GM23338 (cell line): ENCODE measurements around the gene AP1AR. TPM values are rescaled to one million over a fixed set of nuclear protein-coding genes. Genes with fewer than 3 reads are reported as not detected.

Experiments used
- ATAC-seq: fragments of 200-7000 bp; cut with Tn5 transposase; 3 replicates; pipeline ENCODE4 v1.9.1; 2020
- DNase-seq: peaks from one replicate; pipeline ENCODE4 v3.0.0-alpha.2; 2015; ENCODE audit warnings: low spot score
- H2AFZ ChIP-seq: fragments of 200-600 bp; sonication (generic); 2 replicates; pipeline ENCODE4 v1.8.0; 2016; ENCODE audit warnings: antibody characterized with exemption, mild to moderate bottlenecking, moderate library complexity
- H3F3A ChIP-seq: fragments of 200-600 bp; sonication (generic); replicated peaks from 2 replicates; pipeline ENCODE4 v1.8.0; 2017; ENCODE audit warnings: antibody characterized with exemption, mixed run types, low read depth
- H3K27ac ChIP-seq: fragments of 200-600 bp; sonication (generic); 2 replicates; pipeline ENCODE4 v1.6.1; 2016; ENCODE audit warnings: low read depth
- H3K27me3 ChIP-seq: fragments of 200-600 bp; sonication (generic); 2 replicates; pipeline ENCODE4 v1.8.0; 2016; ENCODE audit warnings: mild to moderate bottlenecking, mixed run types, moderate library complexity; ENCODE audit not compliant: insufficient read depth
- H3K36me3 ChIP-seq: fragments of 200-600 bp; sonication (generic); 2 replicates; pipeline ENCODE4 v1.8.0; 2016; ENCODE audit warnings: mild to moderate bottlenecking; ENCODE audit not compliant: insufficient read depth
- H3K4me1 ChIP-seq: fragments of 200-600 bp; sonication (generic); 2 replicates; pipeline ENCODE4 v1.8.0; 2016; ENCODE audit warnings: mild to moderate bottlenecking, moderate library complexity; ENCODE audit not compliant: insufficient read depth
- H3K4me2 ChIP-seq: fragments of 200-600 bp; sonication (generic); 2 replicates; pipeline ENCODE4 v1.7.1; 2017; ENCODE audit warnings: mixed run types
- H3K4me3 ChIP-seq: fragments of 200-600 bp; sonication (generic); 2 replicates; pipeline ENCODE4 v1.6.1; 2016; ENCODE audit warnings: mixed run types
- H3K79me2 ChIP-seq: fragments of 200-600 bp; sonication (generic); replicated peaks from 2 replicates; pipeline ENCODE4 v1.8.0; 2017; ENCODE audit warnings: mild to moderate bottlenecking; ENCODE audit not compliant: insufficient read depth
- H3K9me2 ChIP-seq: fragments of 200-600 bp; sonication (generic); 2 replicates; pipeline ENCODE4 v1.8.0; 2017; ENCODE audit not compliant: insufficient read depth
- H4K20me1 ChIP-seq: fragments of 200-600 bp; sonication (generic); replicated peaks from 2 replicates; pipeline ENCODE4 v1.8.0; 2017; ENCODE audit warnings: mild to moderate bottlenecking; ENCODE audit not compliant: insufficient read depth
- H3K27ac Mint-ChIP-seq: 2 replicates; pipeline ENCODE4 v1.8.0; 2020; ENCODE audit warnings: inconsistent platforms, mild to moderate bottlenecking, moderate library complexity, mixed read lengths
- H3K27me3 Mint-ChIP-seq: 3 replicates; pipeline ENCODE4 v1.8.0; 2022; ENCODE audit warnings: low read depth, mild to moderate bottlenecking, moderate library complexity, mixed read lengths, inconsistent platforms; ENCODE audit not compliant: insufficient read depth, poor library complexity
- H3K36me3 Mint-ChIP-seq: 3 replicates; pipeline ENCODE4 v1.8.0; 2021; ENCODE audit warnings: low read depth, mild to moderate bottlenecking, inconsistent platforms, moderate library complexity, mixed read lengths
- H3K4me1 Mint-ChIP-seq: 3 replicates; pipeline ENCODE4 v1.8.0; 2020; ENCODE audit warnings: mild to moderate bottlenecking, inconsistent platforms, mixed read lengths
- H3K4me3 Mint-ChIP-seq: 3 replicates; pipeline ENCODE4 v1.8.0; 2021; ENCODE audit warnings: moderate library complexity, mild to moderate bottlenecking, inconsistent platforms, mixed read lengths
- H3K9me3 Mint-ChIP-seq: 3 replicates; pipeline ENCODE4 v1.8.0; 2020; ENCODE audit warnings: moderate library complexity, mild to moderate bottlenecking, inconsistent platforms, mixed read lengths
- CREB1 ChIP-seq: fragments of 250-450 bp; sonication (Bioruptor Pico); IDR thresholded peaks from 2 replicates; pipeline ENCODE4 v1.5.0; 2020; ENCODE audit warnings: low read depth, mild to moderate bottlenecking, moderate library complexity
- EZH2 ChIP-seq: fragments of 200-600 bp; sonication (generic); IDR thresholded peaks from one replicate; pipeline ENCODE4 v1.8.0; 2017; ENCODE audit warnings: antibody characterized with exemption, mild to moderate bottlenecking, low read depth; ENCODE audit not compliant: unreplicated experiment
- EZH2phosphoT487 ChIP-seq: fragments of 200-600 bp; sonication (generic); IDR thresholded peaks from one replicate; pipeline ENCODE4 v1.8.1; 2018; ENCODE audit warnings: antibody characterized with exemption; ENCODE audit not compliant: unreplicated experiment
- JUNB ChIP-seq: IDR thresholded peaks from one replicate; pipeline ENCODE4 v1.6.1; 2016; ENCODE audit warnings: antibody characterized with exemption; ENCODE audit not compliant: unreplicated experiment
- NANOG ChIP-seq: IDR thresholded peaks from 2 replicates; pipeline ENCODE4 v1.6.1; 2016; ENCODE audit warnings: antibody characterized with exemption, borderline replicate concordance
- STAT1 ChIP-seq: IDR thresholded peaks from one replicate; pipeline ENCODE4 v1.6.1; 2016; ENCODE audit warnings: antibody characterized with exemption; ENCODE audit not compliant: unreplicated experiment
- ZNF114 ChIP-seq: fragments of 250-450 bp; sonication (Bioruptor Pico); IDR thresholded peaks from 2 replicates; pipeline ENCODE4 v1.5.0; 2020; ENCODE audit warnings: mild to moderate bottlenecking, moderate library complexity
- ZNF331 ChIP-seq: fragments of 250-450 bp; sonication (Bioruptor Pico); IDR thresholded peaks from 2 replicates; pipeline ENCODE4 v1.5.0; 2020; ENCODE audit warnings: low read depth, mild to moderate bottlenecking, moderate library complexity
- polyA plus RNA-seq: library from polyadenylated mRNA; unstranded; fragments of >200 nt; fragmentation: Nextera tagmentation; extraction: Ambion mirVana; gene quantifications from 2 replicates; pipeline ENCODE4 v1.2.1, GENCODE V29; 2016
- total RNA-seq: library from RNA; depleted of rRNA; stranded (reverse); fragments of >200 nt; shearing (Covaris generic); gene quantifications from 2 replicates; pipeline ENCODE4 v1.2.3, GENCODE V29; 2014
- TF ChIP-seq, protein P1 (sequence below): fragments of 250-450 bp; sonication (Bioruptor Pico); IDR thresholded peaks from 2 replicates; pipeline ENCODE4 v1.5.0; 2020; ENCODE audit warnings: mild to moderate bottlenecking, moderate library complexity
- TF ChIP-seq, protein P2 (sequence below): IDR thresholded peaks from one replicate; pipeline ENCODE4 v1.6.1; 2018; ENCODE audit warnings: antibody characterized with exemption; ENCODE audit not compliant: unreplicated experiment

AP1AR gene
- total and polyA plus RNA-seq, 2 experiments from 2014 or later = 17.5 to 28.0 TPM

DNA sequence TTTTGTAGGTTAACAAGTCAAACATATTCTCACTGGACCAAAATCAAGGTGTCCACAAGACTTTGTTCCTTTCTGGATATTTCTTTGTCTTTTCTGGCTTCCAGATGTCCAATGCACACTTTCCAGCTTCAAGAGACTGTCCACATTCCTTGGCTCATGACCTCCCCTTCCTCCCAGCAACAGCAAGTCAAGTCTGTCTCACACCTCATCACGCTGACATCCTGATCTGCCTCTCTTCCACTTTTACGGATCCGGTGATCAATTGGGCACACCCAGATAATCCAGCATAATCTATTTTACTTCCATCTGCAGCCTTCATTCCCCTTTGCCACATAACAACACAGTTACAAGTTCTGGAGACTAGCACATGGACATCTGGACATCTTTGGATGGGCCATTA, 44.5 kb downstream of the AP1AR start:
- no peaks in the 10 kb centered on the region for H3K27me3 ChIP-seq
- ATAC-seq (no peak), DNase-seq (no peak)
- peaks cover 9% of the 10 kb centered on the region for H3K4me1 ChIP-seq
- no peak overlapping the region for H2AFZ ChIP-seq
- TF ChIP-seq, protein P1, sequence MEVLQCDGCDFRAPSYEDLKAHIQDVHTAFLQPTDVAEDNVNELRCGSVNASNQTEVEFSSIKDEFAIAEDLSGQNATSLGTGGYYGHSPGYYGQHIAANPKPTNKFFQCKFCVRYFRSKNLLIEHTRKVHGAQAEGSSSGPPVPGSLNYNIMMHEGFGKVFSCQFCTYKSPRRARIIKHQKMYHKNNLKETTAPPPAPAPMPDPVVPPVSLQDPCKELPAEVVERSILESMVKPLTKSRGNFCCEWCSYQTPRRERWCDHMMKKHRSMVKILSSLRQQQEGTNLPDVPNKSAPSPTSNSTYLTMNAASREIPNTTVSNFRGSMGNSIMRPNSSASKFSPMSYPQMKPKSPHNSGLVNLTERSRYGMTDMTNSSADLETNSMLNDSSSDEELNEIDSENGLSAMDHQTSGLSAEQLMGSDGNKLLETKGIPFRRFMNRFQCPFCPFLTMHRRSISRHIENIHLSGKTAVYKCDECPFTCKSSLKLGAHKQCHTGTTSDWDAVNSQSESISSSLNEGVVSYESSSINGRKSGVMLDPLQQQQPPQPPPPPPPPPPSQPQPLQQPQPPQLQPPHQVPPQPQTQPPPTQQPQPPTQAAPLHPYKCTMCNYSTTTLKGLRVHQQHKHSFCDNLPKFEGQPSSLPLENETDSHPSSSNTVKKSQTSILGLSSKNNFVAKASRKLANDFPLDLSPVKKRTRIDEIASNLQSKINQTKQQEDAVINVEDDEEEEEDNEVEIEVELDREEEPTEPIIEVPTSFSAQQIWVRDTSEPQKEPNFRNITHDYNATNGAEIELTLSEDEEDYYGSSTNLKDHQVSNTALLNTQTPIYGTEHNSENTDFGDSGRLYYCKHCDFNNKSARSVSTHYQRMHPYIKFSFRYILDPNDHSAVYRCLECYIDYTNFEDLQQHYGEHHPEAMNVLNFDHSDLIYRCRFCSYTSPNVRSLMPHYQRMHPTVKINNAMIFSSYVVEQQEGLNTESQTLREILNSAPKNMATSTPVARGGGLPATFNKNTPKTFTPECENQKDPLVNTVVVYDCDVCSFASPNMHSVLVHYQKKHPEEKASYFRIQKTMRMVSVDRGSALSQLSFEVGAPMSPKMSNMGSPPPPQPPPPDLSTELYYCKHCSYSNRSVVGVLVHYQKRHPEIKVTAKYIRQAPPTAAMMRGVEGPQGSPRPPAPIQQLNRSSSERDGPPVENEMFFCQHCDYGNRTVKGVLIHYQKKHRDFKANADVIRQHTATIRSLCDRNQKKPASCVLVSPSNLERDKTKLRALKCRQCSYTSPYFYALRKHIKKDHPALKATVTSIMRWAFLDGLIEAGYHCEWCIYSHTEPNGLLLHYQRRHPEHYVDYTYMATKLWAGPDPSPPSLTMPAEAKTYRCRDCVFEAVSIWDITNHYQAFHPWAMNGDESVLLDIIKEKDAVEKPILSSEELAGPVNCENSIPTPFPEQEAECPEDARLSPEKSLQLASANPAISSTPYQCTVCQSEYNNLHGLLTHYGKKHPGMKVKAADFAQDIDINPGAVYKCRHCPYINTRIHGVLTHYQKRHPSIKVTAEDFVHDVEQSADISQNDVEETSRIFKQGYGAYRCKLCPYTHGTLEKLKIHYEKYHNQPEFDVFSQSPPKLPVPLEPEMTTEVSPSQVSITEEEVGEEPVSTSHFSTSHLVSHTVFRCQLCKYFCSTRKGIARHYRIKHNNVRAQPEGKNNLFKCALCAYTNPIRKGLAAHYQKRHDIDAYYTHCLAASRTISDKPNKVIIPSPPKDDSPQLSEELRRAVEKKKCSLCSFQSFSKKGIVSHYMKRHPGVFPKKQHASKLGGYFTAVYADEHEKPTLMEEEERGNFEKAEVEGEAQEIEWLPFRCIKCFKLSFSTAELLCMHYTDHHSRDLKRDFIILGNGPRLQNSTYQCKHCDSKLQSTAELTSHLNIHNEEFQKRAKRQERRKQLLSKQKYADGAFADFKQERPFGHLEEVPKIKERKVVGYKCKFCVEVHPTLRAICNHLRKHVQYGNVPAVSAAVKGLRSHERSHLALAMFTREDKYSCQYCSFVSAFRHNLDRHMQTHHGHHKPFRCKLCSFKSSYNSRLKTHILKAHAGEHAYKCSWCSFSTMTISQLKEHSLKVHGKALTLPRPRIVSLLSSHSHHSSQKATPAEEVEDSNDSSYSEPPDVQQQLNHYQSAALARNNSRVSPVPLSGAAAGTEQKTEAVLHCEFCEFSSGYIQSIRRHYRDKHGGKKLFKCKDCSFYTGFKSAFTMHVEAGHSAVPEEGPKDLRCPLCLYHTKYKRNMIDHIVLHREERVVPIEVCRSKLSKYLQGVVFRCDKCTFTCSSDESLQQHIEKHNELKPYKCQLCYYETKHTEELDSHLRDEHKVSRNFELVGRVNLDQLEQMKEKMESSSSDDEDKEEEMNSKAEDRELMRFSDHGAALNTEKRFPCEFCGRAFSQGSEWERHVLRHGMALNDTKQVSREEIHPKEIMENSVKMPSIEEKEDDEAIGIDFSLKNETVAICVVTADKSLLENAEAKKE = no peak
- TF ChIP-seq STAT1 (no peak), JUNB (no peak)
- no peak overlapping the region for H3K4me3 Mint-ChIP-seq
- H4K20me1 ChIP-seq = no peaks in the 10 kb centered on the region
- H3K27me3 Mint-ChIP-seq = no peaks in the 10 kb centered on the region
- no peaks in the 10 kb centered on the region for H3K9me2 ChIP-seq
- peaks cover 10% of the 10 kb centered on the region; the same call in 2 of the 3 replicates for H3K9me3 Mint-ChIP-seq
- H3K36me3 Mint-ChIP-seq = peaks cover 15% of the 10 kb centered on the region
- H3K27ac ChIP-seq = no peak overlapping the region
- peaks cover 9% of the 10 kb centered on the region for H3K4me1 Mint-ChIP-seq
- H3K36me3 ChIP-seq = no peaks in the 10 kb centered on the region
- H3K4me3 ChIP-seq = no peak overlapping the region
- H3K79me2 ChIP-seq = no peaks in the 10 kb centered on the region
- H3K27ac Mint-ChIP-seq = no peak overlapping the region
- H3K4me2 ChIP-seq = no peak overlapping the region
- no peaks in the 10 kb centered on the region for H3F3A ChIP-seq

GRCh38 chr4:112277220-112277619, 45.6 kb downstream of the AP1AR start:
- Histone ChIP-seq H3K79me2 (no peaks in the 10 kb centered on the region), H3F3A (no peaks in the 10 kb centered on the region), H3K27me3 (no peaks in the 10 kb centered on the region), H3K4me3 (no peak overlapping the region), H2AFZ (no peak overlapping the region), H3K27ac (no peak overlapping the region), H3K4me1 (no peaks in the 10 kb centered on the region), H3K9me2 (no peaks in the 10 kb centered on the region), H3K36me3 (no peaks in the 10 kb centered on the region), H4K20me1 (no peaks in the 10 kb centered on the region), H3K4me2 (no peak overlapping the region)
- DNase-seq (no peak), ATAC-seq (no peak)
- Mint-ChIP-seq H3K4me1 (no peaks in the 10 kb centered on the region), H3K27me3 (peaks cover 2% of the 10 kb centered on the region), H3K9me3 (peaks cover 13% of the 10 kb centered on the region), H3K36me3 (peaks cover 8% of the 10 kb centered on the region; the same call in 2 of the 3 replicates), H3K4me3 (no peak overlapping the region), H3K27ac (no peak overlapping the region)
- TF ChIP-seq CREB1 (no peak), STAT1 (no peak), JUNB (no peak), EZH2 (no peak), EZH2phosphoT487 (no peak), NANOG (no peak), ZNF114 (no peak), ZNF331 (no peak)
- TF ChIP-seq, protein P2, sequence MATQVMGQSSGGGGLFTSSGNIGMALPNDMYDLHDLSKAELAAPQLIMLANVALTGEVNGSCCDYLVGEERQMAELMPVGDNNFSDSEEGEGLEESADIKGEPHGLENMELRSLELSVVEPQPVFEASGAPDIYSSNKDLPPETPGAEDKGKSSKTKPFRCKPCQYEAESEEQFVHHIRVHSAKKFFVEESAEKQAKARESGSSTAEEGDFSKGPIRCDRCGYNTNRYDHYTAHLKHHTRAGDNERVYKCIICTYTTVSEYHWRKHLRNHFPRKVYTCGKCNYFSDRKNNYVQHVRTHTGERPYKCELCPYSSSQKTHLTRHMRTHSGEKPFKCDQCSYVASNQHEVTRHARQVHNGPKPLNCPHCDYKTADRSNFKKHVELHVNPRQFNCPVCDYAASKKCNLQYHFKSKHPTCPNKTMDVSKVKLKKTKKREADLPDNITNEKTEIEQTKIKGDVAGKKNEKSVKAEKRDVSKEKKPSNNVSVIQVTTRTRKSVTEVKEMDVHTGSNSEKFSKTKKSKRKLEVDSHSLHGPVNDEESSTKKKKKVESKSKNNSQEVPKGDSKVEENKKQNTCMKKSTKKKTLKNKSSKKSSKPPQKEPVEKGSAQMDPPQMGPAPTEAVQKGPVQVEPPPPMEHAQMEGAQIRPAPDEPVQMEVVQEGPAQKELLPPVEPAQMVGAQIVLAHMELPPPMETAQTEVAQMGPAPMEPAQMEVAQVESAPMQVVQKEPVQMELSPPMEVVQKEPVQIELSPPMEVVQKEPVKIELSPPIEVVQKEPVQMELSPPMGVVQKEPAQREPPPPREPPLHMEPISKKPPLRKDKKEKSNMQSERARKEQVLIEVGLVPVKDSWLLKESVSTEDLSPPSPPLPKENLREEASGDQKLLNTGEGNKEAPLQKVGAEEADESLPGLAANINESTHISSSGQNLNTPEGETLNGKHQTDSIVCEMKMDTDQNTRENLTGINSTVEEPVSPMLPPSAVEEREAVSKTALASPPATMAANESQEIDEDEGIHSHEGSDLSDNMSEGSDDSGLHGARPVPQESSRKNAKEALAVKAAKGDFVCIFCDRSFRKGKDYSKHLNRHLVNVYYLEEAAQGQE = no peak
